Neural progenitor cell (in vitro differentiated cells): Measurements from ENCODE around the gene DLG2.

Experiments used
- EZH2 ChIP-seq: fragments of 200-600 bp; sonication (generic); IDR thresholded peaks from 2 replicates; pipeline ENCODE4 v1.6.1; 2017; ENCODE audit warnings: antibody characterized with exemption, mild to moderate bottlenecking, moderate library complexity
- TF ChIP-seq, protein P1 (sequence below): fragments of 200-600 bp; sonication (generic); IDR thresholded peaks from 2 replicates; pipeline ENCODE4 v1.5.1; 2017; ENCODE audit warnings: antibody characterized with exemption, mild to moderate bottlenecking

DNA sequence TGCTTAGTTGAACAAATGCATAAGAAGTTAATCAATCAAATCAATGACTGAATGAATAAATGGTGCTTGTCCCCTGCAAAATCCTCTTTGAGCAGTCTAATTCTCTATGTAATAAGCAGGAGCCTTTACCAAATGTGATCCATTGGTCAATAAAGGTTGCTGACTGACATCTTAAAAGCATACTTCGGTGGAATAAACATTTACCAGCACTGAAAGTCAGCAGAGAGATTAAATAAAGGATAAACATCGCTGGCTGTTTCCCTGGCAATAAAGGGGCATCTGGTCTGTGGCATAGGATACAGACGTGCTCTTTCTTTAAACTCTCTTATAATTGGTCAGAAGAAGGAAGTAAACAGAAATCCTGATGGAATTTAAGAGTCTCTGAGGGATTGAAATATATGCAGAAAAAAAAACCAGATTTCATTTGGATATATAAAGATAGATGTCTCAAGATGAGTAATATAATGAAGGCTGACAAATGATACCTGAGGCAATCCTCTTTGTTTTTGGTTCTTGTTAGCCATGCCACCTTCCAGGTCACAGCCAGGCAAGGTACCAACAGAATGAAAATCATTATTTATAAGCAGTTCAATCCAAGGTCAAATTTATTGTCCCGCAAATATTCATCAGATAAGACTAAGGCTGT is 1762.6 kb downstream of the DLG2 start:
- TF ChIP-seq, protein P1, sequence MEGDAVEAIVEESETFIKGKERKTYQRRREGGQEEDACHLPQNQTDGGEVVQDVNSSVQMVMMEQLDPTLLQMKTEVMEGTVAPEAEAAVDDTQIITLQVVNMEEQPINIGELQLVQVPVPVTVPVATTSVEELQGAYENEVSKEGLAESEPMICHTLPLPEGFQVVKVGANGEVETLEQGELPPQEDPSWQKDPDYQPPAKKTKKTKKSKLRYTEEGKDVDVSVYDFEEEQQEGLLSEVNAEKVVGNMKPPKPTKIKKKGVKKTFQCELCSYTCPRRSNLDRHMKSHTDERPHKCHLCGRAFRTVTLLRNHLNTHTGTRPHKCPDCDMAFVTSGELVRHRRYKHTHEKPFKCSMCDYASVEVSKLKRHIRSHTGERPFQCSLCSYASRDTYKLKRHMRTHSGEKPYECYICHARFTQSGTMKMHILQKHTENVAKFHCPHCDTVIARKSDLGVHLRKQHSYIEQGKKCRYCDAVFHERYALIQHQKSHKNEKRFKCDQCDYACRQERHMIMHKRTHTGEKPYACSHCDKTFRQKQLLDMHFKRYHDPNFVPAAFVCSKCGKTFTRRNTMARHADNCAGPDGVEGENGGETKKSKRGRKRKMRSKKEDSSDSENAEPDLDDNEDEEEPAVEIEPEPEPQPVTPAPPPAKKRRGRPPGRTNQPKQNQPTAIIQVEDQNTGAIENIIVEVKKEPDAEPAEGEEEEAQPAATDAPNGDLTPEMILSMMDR = no peak
- TF ChIP-seq EZH2 = no peak
